NCI-H510A treated with DMSO at 0.1 percent for 48 hours (cell line): Measurements from ENCODE around the gene TBL1X.

Experiments used
- DNase-seq: peaks from one replicate; lab custom pipeline; 2025; lab: John Stamatoyannopoulos, UW

TBL1X gene

GRCh38 chrX:9587642-9588041 lies 122.8 kb downstream of the TBL1X start:
- no peak for DNase-seq

- DNase-seq, result peak; percentile 27
Measured at GRCh38 chrX:9591496-9591895, 126.6 kb downstream of the TBL1X start.

- DNase-seq, result no peak
Measured at GRCh38 chrX:9593756-9594155, 128.9 kb downstream of the TBL1X start.

GRCh38 chrX:9595174-9595573 lies 130.3 kb downstream of the TBL1X start:
- DNase-seq, result no peak

- DNase-seq, result no peak
Measured at GRCh38 chrX:9596837-9597236, 132.0 kb downstream of the TBL1X start.

- DNase-seq, result peak; percentile 18
Measured at GRCh38 chrX:9597361-9598035, 132.6 kb downstream of the TBL1X start.

DNA sequence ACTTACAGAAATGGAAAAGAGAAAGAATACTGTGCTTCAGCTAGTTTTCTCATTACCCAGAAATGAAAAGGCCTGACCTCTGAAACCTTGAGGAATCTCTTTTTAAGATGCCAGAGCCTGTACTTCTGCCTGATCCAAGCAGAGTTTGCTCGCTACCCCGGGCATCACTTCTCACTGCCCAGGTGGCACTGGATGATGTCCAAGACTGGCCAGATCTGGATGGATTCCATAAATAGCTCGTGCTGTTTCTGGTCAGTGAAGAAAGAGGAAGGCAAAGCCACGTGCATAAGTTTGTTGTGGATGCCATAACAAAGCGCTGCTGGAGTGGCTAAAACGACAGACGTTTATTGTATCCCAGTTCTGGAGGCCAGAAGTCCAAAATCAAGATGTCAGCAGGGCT lies 133.5 kb downstream of the TBL1X start:
- DNase-seq, result no peak

DNA sequence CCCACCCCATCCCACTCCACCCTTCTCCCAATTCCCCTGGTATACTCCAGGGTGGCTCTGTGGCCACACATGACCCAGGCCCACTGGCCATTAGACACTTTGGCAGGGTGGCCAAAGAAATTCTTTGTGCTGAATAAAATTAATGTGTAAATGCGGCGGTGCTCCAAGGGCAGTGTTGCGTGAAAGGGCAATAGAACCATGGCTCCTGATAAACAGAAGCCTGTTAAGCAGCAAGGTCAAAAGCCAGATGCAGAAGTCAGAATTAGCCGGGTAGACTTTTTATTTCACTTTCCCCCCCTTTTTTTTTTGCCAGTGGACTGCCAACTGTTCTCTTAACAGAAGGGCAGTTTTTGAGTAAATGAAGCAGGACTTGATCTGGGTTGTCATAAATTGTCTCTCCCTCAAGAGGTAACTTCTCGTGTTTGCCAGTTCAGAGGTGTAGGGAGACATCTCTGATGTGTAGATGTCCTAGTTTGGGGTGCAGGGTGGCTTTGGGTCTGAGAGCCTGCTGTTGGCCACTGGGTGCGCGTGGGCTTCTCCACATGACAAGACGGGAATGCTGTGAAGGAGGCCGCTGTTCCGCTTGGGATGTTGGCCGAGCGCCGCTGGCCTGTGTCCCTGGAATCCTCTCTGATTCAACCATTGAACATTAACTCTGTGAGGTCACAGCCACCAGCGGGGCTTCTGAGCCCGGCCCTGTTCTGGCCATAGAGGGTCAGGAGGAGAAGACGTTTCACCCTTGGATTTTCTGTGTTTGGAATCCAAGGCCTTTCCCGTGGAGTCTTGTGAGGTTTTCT lies 139.5 kb downstream of the TBL1X start:
- DNase-seq, result no peak

GRCh38 chrX:9604908-9605306 lies 140.0 kb downstream of the TBL1X start:
- no peak for DNase-seq

GRCh38 chrX:9605484-9605883 lies 140.6 kb downstream of the TBL1X start:
- DNase-seq, result no peak

DNA sequence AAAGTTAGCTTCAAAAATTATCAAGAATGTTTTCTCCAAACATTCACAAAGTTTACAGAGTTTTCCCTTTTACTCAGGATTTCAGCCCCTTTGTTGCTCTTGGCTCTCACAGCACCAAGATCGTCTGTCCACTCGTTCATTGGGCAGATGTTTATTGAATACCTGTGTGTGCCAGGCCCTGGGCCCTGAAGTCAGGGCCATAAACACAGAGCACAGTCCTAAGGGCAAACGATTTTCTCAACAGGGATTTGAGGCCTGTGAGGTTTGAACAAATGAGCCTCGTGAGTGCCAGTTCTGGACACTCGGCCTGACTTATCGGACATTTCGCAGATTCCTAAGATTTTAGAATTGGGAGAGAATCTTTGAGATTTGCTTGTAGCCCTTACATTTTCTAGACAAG lies 142.1 kb downstream of the TBL1X start:
- no peak for DNase-seq

DNA sequence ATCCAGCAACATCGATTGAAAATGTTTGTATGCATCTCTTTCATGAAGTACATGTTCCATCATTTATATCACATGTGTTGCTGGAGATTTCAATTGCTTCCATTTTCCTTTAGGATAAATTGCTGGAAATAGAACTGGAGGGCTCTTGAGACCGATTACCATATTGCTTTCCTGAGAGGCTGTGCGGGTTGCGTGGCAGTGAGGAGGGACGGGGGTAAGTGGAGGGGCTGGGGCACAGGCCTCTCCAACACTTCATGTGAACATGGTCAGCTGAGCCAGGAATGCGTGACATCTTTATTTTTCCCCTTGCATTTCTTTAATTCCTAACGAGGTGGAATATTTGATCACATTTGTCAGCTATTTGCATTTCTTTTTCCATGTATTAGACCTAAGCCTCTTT lies 144.6 kb downstream of the TBL1X start:
- DNase-seq, result peak; percentile 32

- peak; percentile 61 for DNase-seq
Measured at GRCh38 chrX:9609987-9610386, 145.1 kb downstream of the TBL1X start.

- DNase-seq, result no peak
Measured at GRCh38 chrX:9610771-9611392, 146.0 kb downstream of the TBL1X start.

DNA sequence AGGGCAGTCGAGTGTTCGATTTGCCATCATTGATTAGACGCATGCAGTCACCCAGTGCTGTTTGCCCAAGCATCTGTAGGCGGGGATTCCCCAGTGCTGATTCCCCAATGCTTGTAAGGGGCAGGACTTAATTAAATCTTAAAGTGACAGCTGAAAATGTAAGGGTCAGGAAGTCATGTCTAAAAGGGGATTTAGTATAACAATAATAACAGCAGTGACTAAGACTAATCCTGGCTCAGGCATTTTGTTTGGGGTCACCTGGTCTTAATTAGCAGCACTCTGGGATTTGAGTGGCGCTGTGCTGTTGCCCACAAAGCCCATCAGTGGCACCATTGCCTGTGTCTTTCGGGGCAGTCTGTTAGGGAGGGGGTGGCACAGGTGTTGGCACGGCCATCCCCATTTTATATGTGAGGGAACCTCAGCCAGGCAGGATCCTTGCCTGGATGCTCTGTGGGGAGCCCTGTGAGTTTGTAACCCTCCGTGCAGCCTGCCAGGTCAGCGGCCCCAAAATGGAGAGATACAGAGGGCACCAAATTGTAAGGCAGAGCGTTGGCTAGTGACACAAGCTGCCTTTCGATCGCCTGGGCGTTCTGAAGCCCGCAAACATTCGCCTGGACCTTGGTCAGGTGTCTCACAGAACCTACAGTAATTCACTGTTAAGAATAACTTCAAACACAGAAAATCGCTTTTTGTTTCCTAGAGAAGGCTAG lies 146.7 kb downstream of the TBL1X start:
- DNase-seq, result no peak

- no peak for DNase-seq
Measured at GRCh38 chrX:9612146-9612505, 147.3 kb downstream of the TBL1X start.

- no peak for DNase-seq
Measured at GRCh38 chrX:9614016-9614415, 149.2 kb downstream of the TBL1X start.

- no peak for DNase-seq
Measured at GRCh38 chrX:9619133-9619532, 154.3 kb downstream of the TBL1X start.

GRCh38 chrX:9619581-9619980 lies 154.7 kb downstream of the TBL1X start:
- peak; percentile 6 for DNase-seq

DNA sequence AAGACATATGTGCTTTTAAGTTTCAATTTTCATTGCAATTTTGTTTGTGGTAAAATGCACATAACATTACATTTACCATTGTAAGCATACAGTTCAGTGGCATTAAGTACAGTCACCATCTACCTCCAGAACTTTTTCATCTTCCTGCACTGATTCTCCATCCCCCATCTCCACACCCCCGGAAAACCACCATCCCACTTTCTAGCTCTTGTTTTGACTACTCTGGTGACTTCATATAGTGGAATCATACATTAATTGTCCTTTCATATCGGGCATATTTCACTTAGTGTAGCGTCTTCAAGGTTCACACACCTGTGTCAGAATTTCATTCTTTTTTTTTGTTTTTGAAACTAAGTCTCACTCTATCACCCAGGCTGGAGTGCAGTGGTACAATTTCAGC lies 157.3 kb downstream of the TBL1X start:
- no peak for DNase-seq

GRCh38 chrX:9626379-9626778 lies 161.5 kb downstream of the TBL1X start:
- DNase-seq, result peak; percentile 33

GRCh38 chrX:9627922-9628321 lies 163.1 kb downstream of the TBL1X start:
- no peak for DNase-seq
